Measurements from ENCODE around the gene DYNLT1. TPM values are rescaled to one million over a fixed set of nuclear protein-coding genes. Genes with fewer than 3 reads are reported as not detected.
"Not testable (repeated sequence)": the region's sequence is repeated elsewhere in the genome, so short reads cannot be mapped to it uniquely, and the experiment has no call there.

Gene DYNLT1
- total RNA-seq, 4 donors from 2014 or later: 78.7 to 107 (median 87.4) TPM

GRCh38 chr6:158619922-158620801, 24.4 kb downstream of the DYNLT1 start:
- intact Hi-C loops (cut with DNase I): no loop called here
- peaks cover 5 to 78% (median 7%) of the 10 kb centered on the region in 3 donors for H3K36me3 ChIP-seq
- H3K4me3 ChIP-seq: no peak overlapping the region
- H3K9me3 ChIP-seq: no peaks in the 10 kb centered on the region
- TF ChIP-seq POLR2A (IDR thresholded peaks at IDR 0.05): no peak
- no peak for TF ChIP-seq CTCF (IDR thresholded peaks at IDR 0.05)
- DNase-seq: no peak
- H3K27me3 ChIP-seq: no peaks in the 10 kb centered on the region
- no peak overlapping the region for H3K27ac ChIP-seq
- no peaks in the 10 kb centered on the region for H3K4me1 ChIP-seq
- 90% methylated on average over 14 to 17 of the region's 17 CpGs for WGBS, 2 donors

GRCh38 chr6:158618289-158618688, 26.3 kb downstream of the DYNLT1 start:
- H3K4me3 ChIP-seq; H3K27ac ChIP-seq; intact Hi-C loops (cut with DNase I); H3K27me3 ChIP-seq; H3K9me3 ChIP-seq; DNase-seq; H3K4me1 ChIP-seq: not testable (repeated sequence)
- 95 to 97% methylated on average over 3 of the region's 3 CpGs for WGBS, 2 donors
- peaks cover 4 to 78% (median 5%) of the 10 kb centered on the region in 3 donors for H3K36me3 ChIP-seq

- H3K4me3 ChIP-seq; H3K27me3 ChIP-seq; DNase-seq; intact Hi-C loops (cut with DNase I); H3K27ac ChIP-seq; H3K9me3 ChIP-seq; H3K4me1 ChIP-seq: not testable (repeated sequence)
- peaks cover 10 to 81% (median 13%) of the 10 kb centered on the region in 3 donors for H3K36me3 ChIP-seq
- 97 to 100% methylated on average over 3 of the region's 3 CpGs for WGBS, 2 donors
Measured at GRCh38 chr6:158614606-158615005, 29.9 kb downstream of the DYNLT1 start.

GRCh38 chr6:158611541-158612370, 32.8 kb downstream of the DYNLT1 start:
- no peak for DNase-seq
- Histone ChIP-seq H3K27ac (no peak overlapping the region), H3K9me3 (no peaks in the 10 kb centered on the region), H3K36me3 (peaks cover 17 to 91% (median 22%) of the 10 kb centered on the region in 3 donors), H3K27me3 (no peaks in the 10 kb centered on the region), H3K4me1 (no peaks in the 10 kb centered on the region), H3K4me3 (no peak overlapping the region)
- WGBS, 2 donors: 77 to 80% methylated on average over 13 to 14 of the region's 14 CpGs
- intact Hi-C loops (cut with DNase I): no loop called here
- TF ChIP-seq POLR2A (IDR thresholded peaks at IDR 0.05) (no peak), CTCF (IDR thresholded peaks at IDR 0.05) (no peak)

- Histone ChIP-seq H3K4me1 (no peaks in the 10 kb centered on the region), H3K9me3 (no peaks in the 10 kb centered on the region), H3K36me3 (peaks cover 17 to 98% (median 25%) of the 10 kb centered on the region in 3 donors), H3K27me3 (no peaks in the 10 kb centered on the region), H3K27ac (no peak overlapping the region), H3K4me3 (no peak overlapping the region)
- TF ChIP-seq POLR2A (IDR thresholded peaks at IDR 0.05): no peak
- TF ChIP-seq CTCF (IDR thresholded peaks at IDR 0.05): no peak
- intact Hi-C loops (cut with DNase I): no loop called here
- WGBS, 2 donors: 83 to 88% methylated on average over 3 of the region's 3 CpGs
- no peak for DNase-seq
Measured at GRCh38 chr6:158611039-158611438, 33.5 kb downstream of the DYNLT1 start.
